GM21723 (cell line): Measurements from ENCODE around the gene DNAJC15.

ENCODE experiments used
- ATAC-seq: cut with Tn5 transposase; IDR thresholded peaks from one replicate; pipeline ENCODE4 v1.9.1; 2021; ENCODE audit warnings: mild to moderate bottlenecking, moderate library complexity; ENCODE audit not compliant: unreplicated experiment

DNAJC15 gene

GRCh38 chr13:43080199-43080598 lies 56.8 kb downstream of the DNAJC15 start:
- no peak for ATAC-seq

- ATAC-seq: no peak
Observed at GRCh38 chr13:43081866-43082265, 58.5 kb downstream of the DNAJC15 start.

GRCh38 chr13:43083750-43084149 lies 60.4 kb downstream of the DNAJC15 start:
- ATAC-seq: no peak

DNA sequence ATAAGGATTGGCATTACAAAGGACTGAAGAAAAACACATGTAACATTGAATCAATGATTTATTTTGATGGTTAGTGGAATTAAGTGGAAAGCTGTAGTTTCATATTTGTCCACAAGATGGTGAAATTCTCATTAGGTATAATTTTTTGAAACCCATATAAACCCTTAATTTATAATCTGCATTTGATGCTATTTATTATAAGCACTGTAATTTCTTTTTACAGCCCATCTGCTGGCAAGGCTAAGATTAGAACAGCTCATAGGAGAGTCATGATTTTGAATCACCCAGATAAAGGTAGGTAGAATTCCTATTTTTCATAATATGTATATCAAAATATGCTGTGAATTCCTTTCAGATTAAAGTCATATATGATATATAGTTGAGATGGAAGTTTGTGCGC lies 62.2 kb downstream of the DNAJC15 start:
- ATAC-seq: no peak

DNA sequence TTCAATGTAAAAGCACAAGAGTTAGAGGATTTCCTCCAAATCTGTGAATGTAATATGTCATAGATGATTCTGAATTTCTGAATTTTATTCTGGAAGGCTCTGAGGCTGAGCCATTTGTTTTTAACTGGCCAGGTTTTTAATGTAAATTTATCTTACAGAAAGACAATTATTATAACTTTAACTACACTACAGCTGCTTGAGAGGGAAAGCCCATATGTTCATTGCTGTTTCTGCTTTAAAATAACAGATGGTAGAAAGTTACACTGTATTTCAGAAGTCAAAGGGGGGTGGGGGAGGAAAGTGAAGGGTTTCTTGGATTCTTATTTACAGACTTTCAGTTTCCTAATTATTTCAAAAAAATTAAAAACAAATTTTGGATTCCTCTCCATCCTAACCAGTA lies 62.8 kb downstream of the DNAJC15 start:
- no peak for ATAC-seq

- peak; percentile 65 for ATAC-seq
Observed at GRCh38 chr13:43088093-43088511, 64.7 kb downstream of the DNAJC15 start.

DNA sequence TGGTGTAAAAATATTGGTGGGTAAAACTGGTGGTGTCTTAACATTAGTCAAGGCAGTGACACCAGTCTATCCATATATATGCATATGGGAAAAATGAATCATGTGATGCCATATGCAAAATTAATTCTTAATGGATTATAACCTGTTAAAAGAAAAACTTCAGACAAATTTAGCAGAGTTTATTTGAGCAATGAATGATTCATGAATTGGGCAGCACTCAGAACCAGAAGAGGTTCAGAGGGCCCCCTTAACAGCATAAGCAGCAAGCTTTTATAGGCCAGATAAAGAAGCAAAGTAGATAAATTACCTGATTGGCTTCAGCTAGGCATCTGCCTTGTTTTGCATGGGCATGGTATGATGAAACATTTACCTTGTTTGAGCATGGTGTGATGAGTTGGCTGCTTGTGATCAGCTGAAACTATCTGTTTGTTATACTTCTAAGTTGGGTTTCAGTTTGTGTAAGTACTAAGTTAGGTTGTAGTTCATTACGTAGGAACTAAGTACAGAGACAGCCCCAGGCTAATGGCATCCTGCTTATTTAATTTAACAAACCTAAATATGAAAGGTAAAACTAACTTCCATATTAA lies 66.6 kb downstream of the DNAJC15 start:
- ATAC-seq: no peak

DNA sequence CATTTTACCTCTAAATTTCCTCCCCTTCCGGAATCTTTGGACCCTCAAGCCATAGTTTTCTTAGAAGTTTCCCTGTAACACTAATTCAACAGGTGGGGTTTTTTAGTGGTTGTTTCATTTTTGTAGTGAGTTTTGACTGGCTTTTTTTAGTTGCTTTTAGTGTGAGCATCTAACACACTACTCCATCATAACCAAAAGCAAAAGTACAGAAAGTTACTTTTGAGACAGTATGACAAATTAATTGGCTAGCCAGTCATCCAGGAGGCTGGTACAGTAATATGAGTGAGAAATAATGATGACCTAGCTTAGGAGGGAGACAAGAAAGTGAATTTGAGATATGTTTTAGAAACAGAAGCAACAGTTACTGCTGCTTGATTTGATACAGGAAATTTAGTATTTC lies 71.5 kb downstream of the DNAJC15 start:
- peak; percentile 91 for ATAC-seq

- no peak for ATAC-seq
Observed at GRCh38 chr13:43095771-43096719, 72.7 kb downstream of the DNAJC15 start.

GRCh38 chr13:43100667-43101066 lies 77.3 kb downstream of the DNAJC15 start:
- no peak for ATAC-seq

DNA sequence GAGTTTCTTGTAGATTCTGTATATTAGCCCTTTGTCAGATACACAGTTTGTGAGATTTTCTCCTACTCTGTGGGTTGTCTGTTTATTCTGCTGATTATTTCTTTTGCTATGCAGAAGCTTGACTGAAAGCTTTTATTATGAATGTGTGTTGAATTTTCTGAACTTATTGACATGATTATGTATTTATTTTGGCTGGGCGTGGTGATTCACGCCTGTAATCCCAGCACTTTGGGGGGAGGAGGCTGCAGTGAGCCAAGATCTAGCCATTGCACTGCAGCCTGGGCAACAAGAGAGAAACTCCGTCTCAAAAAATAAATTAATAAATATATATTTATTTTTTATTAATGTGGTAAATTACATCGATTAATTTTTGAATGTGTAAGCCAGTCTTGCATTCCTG lies 78.9 kb downstream of the DNAJC15 start:
- ATAC-seq: no peak

DNA sequence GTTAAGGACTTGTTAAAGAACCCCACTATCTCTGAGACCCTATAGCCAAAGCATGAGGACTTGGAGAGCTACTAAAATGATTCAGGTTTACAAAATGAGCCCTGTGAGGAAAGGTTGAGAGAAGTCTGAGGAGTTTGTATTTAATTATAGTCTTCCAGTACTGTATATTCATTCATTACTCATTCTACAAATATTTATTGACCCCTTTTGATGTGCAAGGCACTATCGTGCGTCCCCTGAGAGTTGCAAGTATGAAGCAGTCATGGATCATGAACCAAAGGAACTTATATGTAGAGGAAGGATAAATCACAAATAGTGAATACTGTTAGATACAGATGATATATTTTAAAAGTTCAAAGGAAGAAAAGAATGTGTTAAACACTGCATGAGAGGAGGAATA lies 84.4 kb downstream of the DNAJC15 start:
- ATAC-seq: no peak

- no peak for ATAC-seq
Observed at GRCh38 chr13:43110036-43110435, 86.7 kb downstream of the DNAJC15 start.

- no peak for ATAC-seq
Observed at GRCh38 chr13:43110658-43111057, 87.3 kb downstream of the DNAJC15 start.

GRCh38 chr13:43111559-43112400 lies 88.4 kb downstream of the DNAJC15 start:
- no peak for ATAC-seq

GRCh38 chr13:43113603-43114002 lies 90.2 kb downstream of the DNAJC15 start:
- ATAC-seq: no peak

GRCh38 chr13:43114504-43114903 lies 91.1 kb downstream of the DNAJC15 start:
- no peak for ATAC-seq

DNA sequence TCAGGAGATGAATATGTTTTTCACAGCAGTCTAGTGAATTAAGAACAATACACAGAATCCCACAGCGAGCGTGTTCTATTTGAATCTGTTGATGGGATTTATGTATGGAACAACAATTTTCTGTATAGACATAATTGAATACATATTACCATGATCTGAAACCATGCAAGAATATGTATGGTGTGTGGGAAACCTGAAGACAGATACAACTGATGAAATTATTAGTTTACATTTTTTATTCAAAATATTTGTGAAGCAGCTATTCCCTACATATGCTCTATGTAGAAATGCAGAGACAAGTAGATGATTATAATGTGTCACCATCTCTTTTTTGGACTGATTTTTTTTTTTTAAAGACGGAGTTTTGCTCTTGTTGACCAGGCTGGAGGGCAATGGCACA lies 91.8 kb downstream of the DNAJC15 start:
- no peak for ATAC-seq

DNA sequence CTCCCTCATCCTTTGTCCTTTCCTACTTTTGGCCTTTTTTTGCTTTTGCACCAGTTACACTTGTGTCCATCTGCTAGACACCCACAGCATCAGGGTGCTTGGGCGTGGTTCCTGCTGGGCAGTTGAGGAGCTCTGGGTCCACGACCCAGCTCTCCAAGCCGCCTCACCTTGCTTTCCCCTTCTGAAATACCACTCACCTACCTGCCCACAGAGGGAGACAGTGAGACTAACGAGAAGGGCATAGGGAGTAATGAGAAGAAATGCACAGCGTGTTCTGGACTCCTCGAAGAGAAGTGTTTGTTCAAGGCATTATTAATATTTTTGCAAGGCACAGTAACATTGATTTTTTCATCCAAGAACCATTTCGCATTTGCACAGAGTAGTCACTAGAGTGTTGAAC lies 92.9 kb downstream of the DNAJC15 start:
- no peak for ATAC-seq

DNA sequence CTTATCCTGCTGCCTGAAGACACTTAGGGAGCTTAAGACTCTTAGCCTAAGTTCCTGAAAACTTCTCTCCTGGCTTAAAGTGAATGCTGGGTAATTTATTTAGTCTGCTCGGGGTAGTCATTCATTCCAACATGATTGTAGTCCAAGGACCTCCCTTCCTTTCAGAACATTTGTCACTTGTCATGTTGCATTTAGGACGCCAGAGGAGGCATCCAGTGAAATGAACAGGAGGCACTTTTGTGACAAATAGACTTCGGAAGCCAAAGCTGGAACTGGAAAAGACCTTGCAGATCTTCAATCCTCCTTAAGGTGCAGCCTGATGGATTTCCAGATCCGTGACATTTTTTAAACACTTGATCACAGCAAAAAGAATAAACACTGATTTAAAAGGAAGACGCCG lies 95.1 kb downstream of the DNAJC15 start:
- ATAC-seq: no peak

DNA sequence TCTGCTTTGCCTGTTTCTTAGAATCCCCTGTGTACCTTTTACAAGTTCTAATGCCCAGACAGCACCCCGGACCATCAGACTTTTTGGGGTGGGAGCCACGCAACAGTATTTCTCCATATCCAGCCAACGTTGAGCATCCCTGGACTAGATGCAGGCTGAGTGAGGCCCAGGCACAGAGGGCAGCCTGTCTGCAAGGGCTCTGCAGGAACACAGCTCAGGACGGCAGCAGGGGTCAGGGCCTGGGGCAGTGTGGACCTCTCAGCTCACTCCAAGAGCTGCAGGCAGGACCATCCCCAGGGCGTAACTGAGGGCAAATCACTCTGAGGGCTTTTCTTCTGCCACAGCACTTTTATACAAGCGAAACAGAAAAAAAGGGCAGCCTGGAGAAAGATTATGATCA lies 95.8 kb downstream of the DNAJC15 start:
- no peak for ATAC-seq
